Posterior cingulate gyrus (tissue), 11 donors: ENCODE data around the gene FNBP1L.
"Not testable (repeated sequence)": the region's sequence is repeated elsewhere in the genome, so short reads cannot be mapped to it uniquely, and the experiment has no call there.

Experiments
- DNase-seq, 10 donors: peaks; one replicate each; pipeline versions ENCODE4 v3.0.0 to v3.0.0-alpha.2; 2020 to 2021; ENCODE audit warnings: mixed read lengths in 3 of 10
- intact Hi-C: fragments of 100-400 bp; cut with DNase I; formaldehyde crosslinking; loops from one replicate; pipeline ENCODE4 v1.15.1; 2023

The FNBP1L gene

DNA sequence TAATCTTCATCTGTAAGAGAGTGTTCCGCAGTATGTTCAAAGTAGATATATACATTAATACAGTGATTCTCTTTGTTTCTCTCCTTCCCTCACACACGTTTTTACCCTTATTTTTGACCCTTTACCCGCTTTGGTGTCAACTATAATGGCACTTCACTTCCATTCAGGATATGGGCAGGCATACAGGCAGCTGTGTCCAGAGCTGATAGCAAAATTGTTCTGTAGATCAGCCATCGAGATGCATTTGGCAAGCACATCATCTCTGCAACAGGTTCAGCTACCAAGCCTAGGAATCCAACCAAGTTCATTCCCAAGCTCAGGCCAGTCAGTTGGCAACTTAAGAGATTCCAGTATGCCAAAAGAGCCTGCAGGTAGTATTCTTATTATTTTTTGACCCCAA is 74.8 kb downstream of the FNBP1L start:
- no peak for DNase-seq
- intact Hi-C loops: no loop called here

DNA sequence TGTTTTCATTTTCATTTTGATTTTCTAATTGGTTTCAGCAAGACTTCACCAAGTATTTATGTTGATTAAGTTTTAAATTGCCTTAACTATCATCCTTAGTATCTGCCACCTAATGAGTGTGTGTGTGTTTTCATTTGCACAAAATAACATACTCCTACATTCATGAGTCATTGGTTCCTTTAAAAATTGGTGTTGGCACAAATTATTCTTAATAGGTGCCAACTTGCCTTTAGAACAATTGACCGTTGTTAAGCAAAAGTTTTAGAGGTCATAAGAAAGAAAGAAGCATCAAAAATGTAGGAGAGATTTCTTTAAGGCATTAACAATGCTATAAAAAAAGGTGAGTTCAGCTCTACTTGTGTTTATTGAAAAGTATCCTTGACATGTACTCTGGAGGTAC is 77.5 kb downstream of the FNBP1L start:
- DNase-seq: no peak
- intact Hi-C loops: no loop called here

DNA sequence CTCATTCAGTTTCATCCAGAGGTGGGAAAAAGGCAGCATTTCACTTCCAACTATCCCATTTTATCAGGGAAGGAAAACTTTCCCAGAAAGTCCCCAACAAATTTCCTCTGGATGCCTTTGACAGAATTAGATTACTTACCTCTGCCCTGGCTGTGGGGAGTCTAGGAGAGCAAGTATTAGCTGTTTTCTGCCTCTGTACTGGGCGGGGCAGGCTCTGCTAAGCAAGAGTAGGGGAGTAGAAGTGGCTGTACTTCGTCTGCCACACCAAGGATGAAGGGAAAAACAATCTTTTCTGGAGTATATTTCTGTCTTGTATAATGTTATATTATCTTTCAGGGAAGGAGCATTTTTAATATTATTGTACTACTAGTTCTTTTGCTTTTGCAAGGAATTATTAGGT is 78.5 kb downstream of the FNBP1L start:
- no peak for DNase-seq
- intact Hi-C loops: no loop called here

DNA sequence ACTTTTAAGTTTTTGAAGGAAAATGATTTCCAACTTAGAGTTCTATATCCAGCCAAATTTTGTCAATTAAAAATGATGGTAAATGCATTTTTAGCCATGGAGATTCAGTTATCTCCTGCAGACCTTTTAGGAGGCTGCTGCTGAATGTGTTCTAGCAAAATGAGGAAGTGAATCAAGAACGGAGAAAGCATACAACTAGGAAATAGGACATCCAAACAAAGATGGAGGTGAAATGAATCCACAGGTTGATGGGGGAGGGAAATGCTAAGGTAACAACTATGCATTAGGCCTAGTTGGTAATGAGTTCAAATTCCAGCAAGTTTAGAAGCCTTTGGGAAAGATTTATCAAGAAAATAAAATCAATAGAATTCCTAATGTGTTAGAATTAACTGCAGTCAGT is 80.5 kb downstream of the FNBP1L start:
- DNase-seq: no peak
- intact Hi-C loops: no loop called here

DNA sequence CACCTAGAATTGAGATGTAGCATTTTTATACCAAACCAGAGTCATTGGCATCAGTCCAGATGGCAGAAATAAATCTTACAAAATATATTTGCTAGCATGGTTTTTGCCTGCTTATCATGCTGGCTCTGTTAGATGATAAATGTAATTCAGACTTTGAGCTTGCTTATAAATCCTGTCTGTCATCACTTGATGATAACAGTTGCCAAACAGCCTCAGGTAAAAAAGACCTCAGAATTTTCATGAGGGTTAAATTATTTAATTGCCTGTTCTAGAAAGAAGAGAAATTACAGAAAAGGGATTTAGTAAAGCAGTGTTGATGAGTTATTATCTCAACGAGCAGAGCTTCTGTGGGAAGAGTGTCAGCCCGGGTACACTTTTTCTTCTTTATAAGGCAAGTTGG is 83.3 kb downstream of the FNBP1L start:
- intact Hi-C loops: no loop called here
- DNase-seq: no peak

DNA sequence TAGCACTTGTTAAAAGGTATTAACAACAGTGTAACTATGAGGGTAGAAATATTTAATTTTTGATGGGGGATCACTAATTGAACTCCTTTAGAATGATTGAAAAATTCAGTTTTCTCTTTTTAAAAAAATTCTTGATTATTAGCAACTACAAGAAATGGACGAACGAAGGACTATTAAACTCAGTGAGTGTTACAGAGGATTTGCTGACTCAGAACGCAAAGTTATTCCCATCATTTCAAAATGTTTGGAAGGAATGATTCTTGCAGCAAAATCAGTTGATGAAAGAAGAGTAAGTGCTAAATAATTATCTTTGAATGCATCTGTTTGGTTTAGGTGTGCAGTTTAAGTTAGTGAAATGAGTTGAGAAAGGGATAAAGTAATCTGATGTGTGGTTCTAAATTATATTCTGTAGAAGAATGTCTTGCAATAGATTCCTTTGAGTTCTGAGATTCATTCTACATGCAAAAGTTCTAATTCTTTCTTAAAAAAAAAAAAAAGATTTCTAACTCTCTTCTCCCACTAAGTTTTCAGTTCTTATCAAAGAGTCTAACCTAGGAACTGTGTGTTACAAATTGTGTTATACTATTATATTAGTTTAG is 85.0 kb downstream of the FNBP1L start:
- DNase-seq: no peak

DNA sequence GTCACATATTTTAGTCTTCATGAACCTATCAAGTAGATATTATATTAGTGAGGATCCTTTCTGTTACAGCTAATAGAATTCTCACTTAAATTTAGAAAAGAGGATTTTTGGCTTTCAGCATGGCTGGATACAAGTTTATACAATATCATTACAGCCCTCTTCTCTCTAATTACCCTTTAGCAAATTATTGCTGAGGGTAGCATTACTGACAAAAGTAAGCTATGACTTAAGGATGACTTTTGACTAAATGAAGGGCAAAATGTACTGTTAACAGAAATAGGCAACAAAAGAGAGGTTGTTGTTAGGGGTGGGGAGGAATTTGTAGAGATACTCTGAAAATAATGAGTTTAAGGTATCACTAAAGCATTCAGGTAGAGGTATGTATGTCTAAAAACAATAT is 85.8 kb downstream of the FNBP1L start:
- intact Hi-C loops: no loop called here

More for the DNA sequence above, 85.0 kb downstream of the FNBP1L start:
- intact Hi-C loops: no loop called here

DNA sequence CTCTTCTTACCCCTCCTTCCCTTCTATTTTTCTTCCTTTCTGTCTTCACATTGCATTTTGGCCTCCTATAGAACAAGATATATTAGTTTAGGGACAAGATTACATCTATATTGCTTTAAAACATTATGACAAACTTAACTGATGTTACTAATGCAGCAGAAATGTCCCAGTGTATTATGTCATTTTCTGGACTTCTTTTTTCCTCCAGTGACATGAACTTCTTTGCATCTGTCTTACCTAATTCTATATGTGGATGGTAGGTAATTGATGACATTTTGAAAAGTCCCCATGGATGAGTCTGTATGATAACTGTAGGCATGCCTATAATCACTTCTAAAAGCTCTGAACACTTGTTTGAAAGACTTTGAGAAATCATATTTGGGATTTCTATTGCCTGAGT is 89.5 kb downstream of the FNBP1L start:
- no peak for DNase-seq
- intact Hi-C loops: no loop called here

More for the DNA sequence above, 85.8 kb downstream of the FNBP1L start:
- no peak for DNase-seq

DNA sequence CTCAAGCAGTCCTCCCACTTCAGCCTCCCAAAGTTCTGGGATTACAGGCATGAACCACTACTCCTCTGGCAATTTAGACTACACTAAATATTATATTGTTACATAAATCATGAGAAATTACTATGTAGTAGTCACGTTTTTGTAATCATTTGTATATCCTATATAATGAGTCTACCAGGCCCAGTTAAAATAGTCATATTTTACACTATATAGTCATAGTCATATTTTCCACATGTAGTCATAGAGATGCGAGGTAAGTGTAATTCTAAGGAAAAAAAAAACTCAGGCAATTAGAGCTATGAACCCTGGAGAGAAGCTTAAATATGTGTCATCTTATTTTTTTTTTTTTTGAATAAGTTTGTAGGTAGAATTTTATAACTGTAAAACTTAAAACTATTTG is 90.0 kb downstream of the FNBP1L start:
- intact Hi-C loops: no loop called here
- DNase-seq: no peak

DNA sequence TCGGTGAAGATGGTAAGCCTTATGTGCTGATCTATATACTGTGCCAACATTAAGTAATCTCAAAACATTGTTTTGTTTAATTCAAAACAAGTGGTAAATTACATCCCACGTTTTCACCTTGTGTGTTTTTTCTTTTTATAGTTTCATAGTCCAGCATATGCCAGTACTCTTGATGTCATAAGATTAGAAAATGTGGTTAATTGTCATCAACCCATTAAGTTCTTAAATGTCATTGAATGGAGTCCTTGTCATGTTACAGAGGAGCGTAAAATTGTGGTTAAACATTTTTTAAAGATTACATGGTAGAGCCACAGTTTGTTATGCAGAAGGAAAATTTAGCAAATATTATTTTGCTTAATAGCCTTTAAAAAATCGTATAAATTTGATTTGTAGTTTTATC is 93.1 kb downstream of the FNBP1L start:
- intact Hi-C loops: no loop called here
- DNase-seq: no peak

DNA sequence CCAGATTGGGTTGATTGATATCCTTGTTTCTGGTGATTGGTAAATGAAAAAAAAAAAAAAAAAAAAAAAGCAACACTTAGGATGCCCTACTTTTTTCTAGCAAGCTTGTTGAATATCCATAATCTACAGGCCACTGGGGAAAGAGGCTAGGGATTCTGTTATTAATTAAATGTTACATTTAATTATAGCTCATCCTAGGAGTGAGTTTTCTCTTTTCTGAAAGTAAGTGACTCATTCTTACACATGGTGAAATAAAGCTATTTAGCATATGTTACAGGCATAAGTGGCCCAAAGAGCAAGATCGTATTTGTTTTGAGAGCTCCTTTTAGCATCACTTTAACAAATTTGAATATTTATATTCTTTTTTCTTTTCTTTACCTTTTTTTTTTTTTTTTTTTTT is 94.5 kb downstream of the FNBP1L start:
- no peak for DNase-seq
- intact Hi-C loops: no loop called here

DNA sequence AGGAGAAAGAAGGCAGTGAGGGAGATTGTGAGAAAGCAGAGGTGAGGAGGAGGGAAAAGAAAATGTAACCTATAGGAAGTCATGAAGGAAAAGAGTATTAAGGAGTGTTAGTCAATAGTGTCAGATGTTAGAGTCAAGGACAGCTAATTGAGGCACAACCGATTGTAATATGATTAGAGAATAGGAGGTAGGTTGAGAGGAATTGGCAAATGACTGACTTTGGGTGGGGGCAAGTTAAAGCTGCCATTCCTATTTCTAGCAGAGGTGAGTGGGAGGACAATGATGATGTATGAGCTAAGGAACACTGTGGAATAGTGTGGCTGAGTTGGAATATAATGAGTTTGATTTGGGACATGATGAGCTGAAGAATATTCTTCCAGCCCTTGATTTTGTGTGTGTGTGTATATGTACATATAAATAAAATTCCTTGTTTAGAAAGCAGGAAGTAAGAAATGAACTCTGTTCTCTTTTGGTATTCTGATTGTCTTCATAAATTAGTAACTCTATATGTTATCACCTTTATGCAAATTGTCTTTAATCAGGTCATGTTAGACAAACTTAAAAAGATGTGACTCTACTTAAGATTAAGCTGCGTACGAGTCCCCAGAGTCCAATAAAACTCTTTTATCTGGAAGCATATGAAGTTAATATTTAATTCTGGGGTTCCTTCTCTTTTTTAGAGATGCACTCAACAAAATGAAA is 98.4 kb downstream of the FNBP1L start:
- no peak for DNase-seq
- intact Hi-C loops: no loop called here

DNA sequence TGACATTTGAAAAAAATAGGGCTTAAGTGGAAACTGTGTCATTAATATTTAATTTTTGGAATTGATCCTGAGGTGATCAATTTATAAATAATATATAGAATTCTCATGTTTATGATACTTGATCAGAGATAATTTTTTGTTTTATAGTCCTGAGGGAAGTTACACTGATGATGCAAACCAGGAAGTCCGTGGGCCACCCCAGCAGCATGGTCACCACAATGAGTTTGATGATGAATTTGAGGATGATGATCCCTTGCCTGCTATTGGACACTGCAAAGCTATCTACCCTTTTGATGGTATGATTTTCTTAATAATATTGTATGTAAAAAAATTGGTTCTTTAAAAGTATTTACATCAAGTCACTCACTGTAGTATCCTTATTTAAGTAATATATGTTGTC is 101.2 kb downstream of the FNBP1L start:
- intact Hi-C loops: no loop called here
- DNase-seq: no peak

DNA sequence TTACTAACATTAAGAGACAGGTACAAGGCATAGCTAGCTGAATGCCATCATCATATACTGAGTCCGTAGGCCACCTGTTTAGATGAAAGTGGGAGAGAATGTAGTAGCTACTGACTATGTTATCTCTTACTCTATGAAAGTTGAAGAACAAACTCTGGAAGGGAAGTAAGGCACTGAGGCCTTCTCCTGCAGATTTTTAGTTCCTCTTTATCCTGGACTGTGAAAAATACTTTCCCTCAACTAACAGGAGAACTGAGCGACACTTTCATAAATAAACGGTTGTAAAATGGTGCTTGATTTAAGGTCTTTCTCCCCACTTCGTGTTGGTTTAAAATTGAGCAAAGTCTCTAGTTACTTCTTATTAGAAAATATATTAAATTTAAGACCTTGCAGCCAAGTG is 101.9 kb downstream of the FNBP1L start:
- no peak for DNase-seq
- intact Hi-C loops: no loop called here

DNA sequence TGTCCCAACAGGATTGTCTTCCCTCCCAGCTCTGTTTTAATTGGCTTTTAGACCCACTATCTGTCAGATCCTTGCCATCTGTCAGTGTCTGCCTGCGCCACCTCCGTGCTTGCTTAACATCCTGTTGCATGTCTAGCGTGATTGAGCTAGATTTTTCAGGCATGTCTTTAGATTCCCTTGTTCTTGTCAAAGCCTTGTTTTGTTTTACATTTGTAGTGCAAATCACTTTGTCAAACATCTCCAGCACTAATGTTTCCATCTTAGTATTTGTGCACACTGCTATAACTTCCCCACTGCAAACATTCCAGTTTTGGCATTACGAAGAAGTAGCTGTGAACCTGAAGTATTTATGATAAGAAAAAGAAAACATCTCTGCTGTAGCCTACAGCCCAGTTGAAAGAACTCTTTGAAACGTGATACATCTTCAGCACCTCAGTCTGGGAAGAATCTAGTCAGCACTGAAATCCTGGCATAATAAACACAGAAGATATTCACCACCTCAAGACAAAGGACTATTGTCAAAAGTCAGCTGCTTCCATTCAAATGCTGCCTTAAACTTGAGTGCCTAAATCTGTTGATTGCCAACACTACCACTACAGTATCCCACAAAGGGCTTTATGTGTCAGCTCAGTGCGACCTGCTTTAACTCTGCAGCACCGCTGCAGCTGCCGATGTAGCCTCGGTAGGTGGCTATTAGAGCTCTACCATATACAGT is 105.0 kb downstream of the FNBP1L start:
- no peak for DNase-seq
- intact Hi-C loops: no loop called here

DNA sequence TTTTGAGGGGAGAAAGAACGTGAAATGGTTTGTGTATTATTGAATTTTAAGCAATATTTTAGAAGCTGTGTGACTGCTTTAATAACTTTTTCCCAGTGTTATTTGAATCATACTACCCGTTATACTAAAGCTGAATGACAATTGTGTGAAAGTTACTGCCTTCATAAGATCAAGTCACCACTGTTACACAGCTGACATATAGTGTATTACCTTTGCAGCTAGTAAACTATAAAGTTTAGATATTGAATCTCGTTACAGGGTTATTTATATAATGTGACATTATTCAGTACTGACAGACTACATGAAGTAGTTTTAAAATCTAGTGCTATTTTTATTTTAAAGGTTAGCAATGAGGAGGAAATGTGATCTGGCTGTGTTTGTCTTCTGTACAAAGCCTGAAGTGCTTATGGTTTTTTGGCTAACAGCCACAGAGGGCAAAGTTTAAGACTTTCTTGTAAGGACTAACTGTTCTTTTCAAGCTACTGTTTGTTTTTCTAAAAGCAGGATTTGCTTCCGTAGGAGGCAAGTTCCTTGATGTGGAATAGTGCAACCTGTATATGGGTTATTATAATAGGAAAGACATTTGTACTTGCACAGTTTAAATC is 106.1 kb downstream of the FNBP1L start:
- intact Hi-C loops, DNase-seq: not testable (repeated sequence)

DNA sequence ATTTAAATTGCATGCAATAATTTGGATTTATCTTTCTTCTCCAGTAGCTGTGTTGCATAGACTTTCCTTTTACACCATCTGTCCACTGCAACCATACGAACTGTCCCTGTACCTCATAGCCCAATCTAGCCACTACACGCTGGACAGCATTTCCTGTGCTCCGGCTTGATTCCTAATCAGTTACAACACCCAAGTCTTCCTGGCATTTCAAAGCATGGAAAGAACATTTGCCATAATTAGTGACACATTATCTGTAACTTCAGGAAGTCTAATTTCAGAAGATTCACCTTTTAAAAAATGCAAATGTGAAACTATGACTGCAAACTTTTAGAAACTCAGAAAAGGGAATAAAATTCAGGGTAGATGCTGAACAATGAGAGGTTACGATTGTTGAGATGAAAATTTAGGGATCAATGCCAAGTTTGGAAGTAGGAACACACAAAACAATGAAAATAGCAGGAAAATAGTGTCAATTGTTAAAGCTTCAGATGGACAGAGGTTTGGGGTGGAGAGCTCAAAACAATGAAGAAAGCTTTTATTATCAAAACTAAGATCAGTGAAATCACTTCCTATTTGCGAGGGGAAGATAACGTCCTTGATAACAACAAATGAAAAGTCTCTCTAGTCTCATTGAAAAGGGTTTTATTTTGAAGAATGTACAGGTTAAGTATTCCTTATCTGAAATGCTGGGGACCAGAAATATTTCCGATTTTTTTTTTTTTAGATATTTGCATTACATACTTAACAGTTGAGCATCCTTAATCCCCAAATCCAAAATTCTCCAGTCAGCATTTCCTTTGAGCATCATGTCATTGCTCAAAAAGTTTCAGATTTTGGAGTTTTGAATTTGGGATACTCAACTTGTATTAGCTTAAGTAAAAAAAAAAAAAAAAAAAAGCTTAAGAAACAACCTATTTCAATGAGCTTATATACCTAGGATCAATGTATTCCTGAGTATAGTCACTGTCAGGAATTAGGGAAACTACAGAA is 107.3 kb downstream of the FNBP1L start:
- no peak for DNase-seq
- intact Hi-C loops: no loop called here

DNA sequence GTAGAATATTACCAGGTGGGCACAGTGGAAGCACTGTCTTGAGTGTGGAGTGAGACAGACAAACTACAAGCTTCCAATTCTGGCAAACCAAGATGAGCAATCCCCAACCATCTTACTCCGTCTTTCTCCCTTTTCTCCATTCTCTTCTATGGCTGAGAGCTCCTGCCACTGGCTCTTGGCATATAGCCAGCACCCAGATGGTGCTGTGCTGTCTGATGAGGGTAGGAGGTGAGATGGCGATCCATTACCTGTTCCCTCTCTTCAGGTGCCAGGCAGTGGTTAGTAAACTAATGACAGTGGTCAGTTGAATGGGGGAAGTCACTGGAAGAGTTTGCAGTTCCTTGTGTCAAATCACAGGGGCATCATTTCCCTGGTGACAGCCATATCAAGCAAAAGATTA is 108.4 kb downstream of the FNBP1L start:
- DNase-seq: no peak
- intact Hi-C loops: no loop called here

DNA sequence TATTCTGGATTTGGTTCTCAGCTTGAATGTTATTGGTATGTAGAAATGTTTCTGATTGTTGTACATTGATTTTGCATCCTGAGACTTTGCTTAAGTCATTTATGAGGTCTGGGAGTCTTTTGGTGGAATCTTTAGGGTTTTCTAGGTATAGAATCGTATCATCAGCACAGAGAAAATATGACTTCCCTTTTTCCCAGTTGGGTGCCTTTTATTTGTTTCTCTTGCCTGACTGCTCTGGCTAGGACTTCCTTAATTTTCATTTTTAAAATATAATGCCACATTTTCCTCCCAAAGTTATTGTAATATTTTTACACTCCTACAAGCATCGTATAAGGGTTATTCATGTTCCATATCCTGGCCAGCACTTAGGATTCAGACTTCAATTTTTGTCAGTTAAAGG is 111.1 kb downstream of the FNBP1L start:
- intact Hi-C loops: no loop called here
- no peak for DNase-seq

DNA sequence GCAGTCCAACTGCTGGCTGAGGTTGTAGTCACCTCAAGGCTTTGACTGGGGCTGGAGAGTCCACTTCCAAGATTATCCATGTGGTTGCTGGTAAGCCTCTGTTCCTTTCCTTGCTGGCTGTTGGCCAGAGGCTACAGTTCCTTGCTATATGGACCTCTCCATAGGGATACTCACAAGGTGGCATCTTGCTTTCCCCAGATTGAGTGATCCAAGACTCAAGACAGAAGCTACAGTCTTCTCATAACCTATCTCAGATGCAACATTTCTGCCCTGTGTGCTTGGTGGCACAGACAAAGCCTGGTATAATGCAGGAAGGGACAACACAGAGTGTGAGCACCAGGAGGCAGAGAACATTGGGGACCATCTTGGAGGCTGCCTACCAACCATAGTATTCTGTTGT is 111.8 kb downstream of the FNBP1L start:
- intact Hi-C loops: no loop called here
- no peak for DNase-seq
